H1 (cell line): ENCODE results near the gene MRPL55.
A peak's percentile ranks its signal among the peaks of the same experiment; 100 is the strongest.

Source experiments
- CEBPB ChIP-seq: IDR thresholded peaks from 2 replicates; pipeline ENCODE4 v1.6.1; 2012; ENCODE audit warnings: low read depth, low read length
- CTCF ChIP-seq, 3 experiments: IDR thresholded peaks; 1 replicate in 2 of 3; 2 replicates in 1 of 3; pipeline versions ENCODE4 v1.5.1 to v1.6.1; 2011; ENCODE audit warnings: low read length in 3 of 3, mild to moderate bottlenecking in 3 of 3, inconsistent platforms in 2 of 3, low read depth in 1 of 3, moderate library complexity in 1 of 3; ENCODE audit not compliant: insufficient read depth in 1 of 3; ENCODE audit errors: control extremely low read depth in 1 of 3

- TF ChIP-seq CTCF (IDR thresholded peaks at IDR 0.05; ENCODE audit: control extremely low read depth in 1 of 3, insufficient read depth in 1 of 3, low read depth in 1 of 3, low read length in 3 of 3) (no peak), CEBPB (peak; percentile 84)
Measured at GRCh38 chr1:228109073-228109961, at the start of gene MRPL55.
